ENCODE results near the gene HTR6. TPM values are rescaled to one million over a fixed set of nuclear protein-coding genes. Genes with fewer than 3 reads are reported as not detected.

HTR6 gene
- total RNA-seq, 2 experiments from 2014 or later, result not detected

- TF ChIP-seq EZH2phosphoT487 (IDR thresholded peaks at IDR 0.05; ENCODE audit: borderline replicate concordance, low read depth, low read length), result no peak
- TF ChIP-seq, protein P1, sequence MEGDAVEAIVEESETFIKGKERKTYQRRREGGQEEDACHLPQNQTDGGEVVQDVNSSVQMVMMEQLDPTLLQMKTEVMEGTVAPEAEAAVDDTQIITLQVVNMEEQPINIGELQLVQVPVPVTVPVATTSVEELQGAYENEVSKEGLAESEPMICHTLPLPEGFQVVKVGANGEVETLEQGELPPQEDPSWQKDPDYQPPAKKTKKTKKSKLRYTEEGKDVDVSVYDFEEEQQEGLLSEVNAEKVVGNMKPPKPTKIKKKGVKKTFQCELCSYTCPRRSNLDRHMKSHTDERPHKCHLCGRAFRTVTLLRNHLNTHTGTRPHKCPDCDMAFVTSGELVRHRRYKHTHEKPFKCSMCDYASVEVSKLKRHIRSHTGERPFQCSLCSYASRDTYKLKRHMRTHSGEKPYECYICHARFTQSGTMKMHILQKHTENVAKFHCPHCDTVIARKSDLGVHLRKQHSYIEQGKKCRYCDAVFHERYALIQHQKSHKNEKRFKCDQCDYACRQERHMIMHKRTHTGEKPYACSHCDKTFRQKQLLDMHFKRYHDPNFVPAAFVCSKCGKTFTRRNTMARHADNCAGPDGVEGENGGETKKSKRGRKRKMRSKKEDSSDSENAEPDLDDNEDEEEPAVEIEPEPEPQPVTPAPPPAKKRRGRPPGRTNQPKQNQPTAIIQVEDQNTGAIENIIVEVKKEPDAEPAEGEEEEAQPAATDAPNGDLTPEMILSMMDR (conservative IDR thresholded peaks at IDR 0.05; ENCODE audit: low read length), result no peak
- intact Hi-C loops (cut with micrococcal nuclease; ENCODE audit: unreplicated experiment), result no loop called here
- no TSS peak for BruUV-seq (replicated peaks)
- Histone ChIP-seq H3K9me2 (ENCODE audit: insufficient read depth, low read length) (no peaks in the 10 kb centered on the region), H3K36me3 (ENCODE audit: insufficient read depth, low read length) (no peaks in the 10 kb centered on the region), H2AFZ (ENCODE audit: low read length) (no peak overlapping the region), H4K20me1 (ENCODE audit: insufficient read depth, low read length) (no peaks in the 10 kb centered on the region), H3K27ac (ENCODE audit: low read depth, low read length, poor library complexity, severe bottlenecking) (no peak overlapping the region), H3K4me2 (ENCODE audit: low read length) (no peak overlapping the region), H3K79me2 (ENCODE audit: insufficient read depth, low read depth, low read length) (no peaks in the 10 kb centered on the region), H3K9me3 (ENCODE audit: low read length) (no peaks in the 10 kb centered on the region), H3K4me1 (ENCODE audit: insufficient read depth, low read length, poor library complexity, severe bottlenecking) (no peaks in the 10 kb centered on the region), H3K4me3 (ENCODE audit: low read depth, low read length, poor library complexity, severe bottlenecking) (no peak overlapping the region)
- no peak for DNase-seq (ENCODE audit: low spot score)
- ChIA-PET CTCF (ENCODE audit: unreplicated experiment) (no interaction called here), POLR2A (no interaction called here)
Measured at GRCh38 chr1:19665186-19665495, 466 bp downstream of the HTR6 start.

- Histone ChIP-seq H3K36me3 (ENCODE audit: insufficient read depth, low read length) (no peaks in the 10 kb centered on the region), H3K9me2 (ENCODE audit: insufficient read depth, low read length) (no peaks in the 10 kb centered on the region), H3K79me2 (ENCODE audit: insufficient read depth, low read depth, low read length) (no peaks in the 10 kb centered on the region), H4K20me1 (ENCODE audit: insufficient read depth, low read length) (no peaks in the 10 kb centered on the region), H3K4me1 (ENCODE audit: insufficient read depth, low read length, poor library complexity, severe bottlenecking) (no peaks in the 10 kb centered on the region), H3K4me3 (ENCODE audit: low read depth, low read length, poor library complexity, severe bottlenecking) (no peak overlapping the region), H3K4me2 (ENCODE audit: low read length) (no peak overlapping the region), H2AFZ (ENCODE audit: low read length) (no peak overlapping the region), H3K9me3 (ENCODE audit: low read length) (no peaks in the 10 kb centered on the region), H3K27ac (ENCODE audit: low read depth, low read length, poor library complexity, severe bottlenecking) (no peak overlapping the region)
- no peak for TF ChIP-seq EZH2phosphoT487 (IDR thresholded peaks at IDR 0.05; ENCODE audit: borderline replicate concordance, low read depth, low read length)
- TF ChIP-seq, protein P1 (conservative IDR thresholded peaks at IDR 0.05; ENCODE audit: low read length), result no peak
- CTCF ChIA-PET (ENCODE audit: unreplicated experiment), result no interaction called here
- POLR2A ChIA-PET, result no interaction called here
- intact Hi-C loops (cut with micrococcal nuclease; ENCODE audit: unreplicated experiment), result no loop called here
- DNase-seq (ENCODE audit: low spot score), result no peak
- BruUV-seq (replicated peaks), result no TSS peak
Measured at GRCh38 chr1:19665496-19666465, 1.1 kb downstream of the HTR6 start.

DNA sequence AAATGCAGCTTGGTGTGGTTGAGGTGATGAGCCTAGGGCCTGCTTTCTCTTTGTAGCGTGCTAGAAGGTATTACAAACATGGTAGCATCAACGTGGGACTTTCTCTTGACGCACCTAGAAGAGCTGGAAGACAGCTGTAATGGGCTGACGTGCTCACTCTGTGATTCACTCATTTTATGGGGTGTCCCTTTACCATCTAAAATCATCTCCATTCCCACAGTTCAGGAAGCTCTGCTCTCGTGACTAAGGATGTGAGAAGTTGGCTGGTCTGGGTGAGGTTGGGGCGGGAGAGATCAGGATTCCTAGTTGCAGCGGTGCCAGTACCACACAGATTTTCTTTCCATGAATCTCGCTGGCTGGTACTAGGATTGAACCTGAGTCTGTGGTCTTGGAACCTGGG, 4.2 kb downstream of the HTR6 start:
- no peaks in the 10 kb centered on the region for H3K9me3 ChIP-seq (ENCODE audit: low read length)
- H3K4me1 ChIP-seq (ENCODE audit: insufficient read depth, low read length, poor library complexity, severe bottlenecking), result no peaks in the 10 kb centered on the region
- no peaks in the 10 kb centered on the region for H3K79me2 ChIP-seq (ENCODE audit: insufficient read depth, low read depth, low read length)
- no peak overlapping the region for H2AFZ ChIP-seq (ENCODE audit: low read length)
- no TSS peak for BruUV-seq (replicated peaks)
- H3K4me3 ChIP-seq (ENCODE audit: low read depth, low read length, poor library complexity, severe bottlenecking), result no peak overlapping the region
- H3K4me2 ChIP-seq (ENCODE audit: low read length), result no peak overlapping the region
- H3K36me3 ChIP-seq (ENCODE audit: insufficient read depth, low read length), result no peaks in the 10 kb centered on the region
- no peaks in the 10 kb centered on the region for H4K20me1 ChIP-seq (ENCODE audit: insufficient read depth, low read length)
- no peaks in the 10 kb centered on the region for H3K9me2 ChIP-seq (ENCODE audit: insufficient read depth, low read length)
- H3K27ac ChIP-seq (ENCODE audit: low read depth, low read length, poor library complexity, severe bottlenecking), result no peak overlapping the region
- DNase-seq (ENCODE audit: low spot score), result no peak
- CTCF ChIA-PET (ENCODE audit: unreplicated experiment), result no interaction called here
- intact Hi-C loops (cut with micrococcal nuclease; ENCODE audit: unreplicated experiment), result no loop called here
- TF ChIP-seq, protein P1 (conservative IDR thresholded peaks at IDR 0.05; ENCODE audit: low read length), result no peak
- no peak for TF ChIP-seq EZH2phosphoT487 (IDR thresholded peaks at IDR 0.05; ENCODE audit: borderline replicate concordance, low read depth, low read length)
- POLR2A ChIA-PET, result interaction anchor here (0.8 kb wide), 1 partner anchor 40 kb away, joined by 3 read pairs; no protein-coding TSS in a partner anchor

Measured in OCI-LY7 (cell line).